Upper lobe of right lung (tissue), 1 donor: ENCODE measurements around the gene ZDHHC14. TPM values are rescaled to one million over a fixed set of nuclear protein-coding genes. Genes with fewer than 3 reads are reported as not detected.

Experiments used
- ATAC-seq: fragments of 200-7000 bp; cut with Tn5 transposase; one replicate; pipeline ENCODE4 v1.9.1; 2020; ENCODE audit warnings: mild to moderate bottlenecking, moderate library complexity
- DNase-seq: peaks from one replicate; pipeline ENCODE4 v3.0.0-alpha.2; 2020
- H3K27ac ChIP-seq: fragments of 200-600 bp; one replicate; pipeline ENCODE4 v1.8.0; 2022
- H3K27me3 ChIP-seq: fragments of 200-600 bp; one replicate; pipeline ENCODE4 v1.8.0; 2022; ENCODE audit warnings: mild to moderate bottlenecking
- H3K36me3 ChIP-seq: fragments of 200-600 bp; one replicate; pipeline ENCODE4 v1.8.0; 2022
- H3K4me1 ChIP-seq: fragments of 200-600 bp; one replicate; pipeline ENCODE4 v1.8.0; 2022
- H3K4me3 ChIP-seq: fragments of 200-600 bp; one replicate; pipeline ENCODE4 v1.8.0; 2022; ENCODE audit warnings: mild to moderate bottlenecking
- H3K9me3 ChIP-seq: fragments of 200-600 bp; one replicate; pipeline ENCODE4 v1.8.0; 2022
- intact Hi-C: fragments of 100-400 bp; cut with DNase I; formaldehyde crosslinking; loops from one replicate; pipeline ENCODE4 v1.11.0; 2022
- total RNA-seq: library from RNA; stranded (reverse); fragmentation: NEBNext Ultra II Directional; extraction: Animal tissue kit (Norgen Biotek cat#: 25700); gene quantifications from one replicate; pipeline ENCODE4 v1.2.1, GENCODE V29; 2021
- TF ChIP-seq, protein P1 (sequence below): fragments of 200-600 bp; IDR thresholded peaks from one replicate; pipeline ENCODE4 v1.8.0; 2022; ENCODE audit warnings: antibody characterized with exemption
- donor health status: DM: no; HTN: yes; CAD: no; lungs with severe emphysema.

Gene ZDHHC14
- total RNA-seq, 1 donor from 2014 or later, result 12.2 TPM

DNA sequence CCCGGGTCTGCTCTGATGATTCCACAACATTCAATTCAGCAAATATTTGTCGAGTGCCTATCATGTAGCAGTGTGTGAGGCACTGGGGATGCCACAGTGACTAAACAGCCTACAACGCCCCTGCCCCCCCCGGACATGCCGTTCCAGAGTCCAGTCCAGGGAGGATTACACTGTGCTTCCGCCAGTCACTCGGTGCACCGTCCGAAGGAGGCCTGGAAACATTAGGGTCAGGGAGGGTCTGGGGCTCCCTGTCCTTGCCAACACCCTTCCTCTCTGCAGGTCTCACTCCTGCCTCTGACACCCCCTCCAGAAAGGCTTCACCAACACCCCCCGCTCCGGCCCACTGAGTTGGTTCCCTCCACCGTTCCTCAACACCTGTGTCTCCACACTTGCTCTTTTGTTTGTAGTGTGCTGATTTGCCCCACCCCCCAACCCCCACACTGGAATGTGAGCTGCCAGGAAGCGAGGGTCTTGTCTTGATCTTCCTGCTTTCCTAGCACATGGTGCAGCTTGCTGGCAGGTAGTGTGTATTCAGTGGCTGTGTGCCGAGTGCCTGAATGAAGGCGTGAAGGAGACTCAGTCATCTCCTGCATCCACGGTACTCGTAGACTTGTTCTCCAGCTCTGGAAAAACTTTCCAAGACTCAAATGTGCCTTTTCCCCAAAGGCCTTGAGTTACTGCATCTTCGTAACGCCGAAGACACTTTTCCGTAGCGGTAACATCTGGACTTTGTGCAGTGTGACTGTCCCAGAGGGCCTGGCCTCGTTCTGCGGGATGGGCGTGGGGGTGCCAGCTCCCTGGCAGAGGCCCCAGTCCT lies 150.4 kb downstream of the ZDHHC14 start:
- no peak overlapping the region for H3K27ac ChIP-seq
- intact Hi-C loops, result no loop called here
- no peaks in the 10 kb centered on the region for H3K9me3 ChIP-seq
- H3K4me3 ChIP-seq, result no peak overlapping the region
- DNase-seq, result no peak
- H3K27me3 ChIP-seq, result no peaks in the 10 kb centered on the region
- H3K4me1 ChIP-seq, result peaks cover 36% of the 10 kb centered on the region
- ATAC-seq, result no peak
- TF ChIP-seq, protein P1, sequence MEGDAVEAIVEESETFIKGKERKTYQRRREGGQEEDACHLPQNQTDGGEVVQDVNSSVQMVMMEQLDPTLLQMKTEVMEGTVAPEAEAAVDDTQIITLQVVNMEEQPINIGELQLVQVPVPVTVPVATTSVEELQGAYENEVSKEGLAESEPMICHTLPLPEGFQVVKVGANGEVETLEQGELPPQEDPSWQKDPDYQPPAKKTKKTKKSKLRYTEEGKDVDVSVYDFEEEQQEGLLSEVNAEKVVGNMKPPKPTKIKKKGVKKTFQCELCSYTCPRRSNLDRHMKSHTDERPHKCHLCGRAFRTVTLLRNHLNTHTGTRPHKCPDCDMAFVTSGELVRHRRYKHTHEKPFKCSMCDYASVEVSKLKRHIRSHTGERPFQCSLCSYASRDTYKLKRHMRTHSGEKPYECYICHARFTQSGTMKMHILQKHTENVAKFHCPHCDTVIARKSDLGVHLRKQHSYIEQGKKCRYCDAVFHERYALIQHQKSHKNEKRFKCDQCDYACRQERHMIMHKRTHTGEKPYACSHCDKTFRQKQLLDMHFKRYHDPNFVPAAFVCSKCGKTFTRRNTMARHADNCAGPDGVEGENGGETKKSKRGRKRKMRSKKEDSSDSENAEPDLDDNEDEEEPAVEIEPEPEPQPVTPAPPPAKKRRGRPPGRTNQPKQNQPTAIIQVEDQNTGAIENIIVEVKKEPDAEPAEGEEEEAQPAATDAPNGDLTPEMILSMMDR, result no peak
- no peaks in the 10 kb centered on the region for H3K36me3 ChIP-seq

DNA sequence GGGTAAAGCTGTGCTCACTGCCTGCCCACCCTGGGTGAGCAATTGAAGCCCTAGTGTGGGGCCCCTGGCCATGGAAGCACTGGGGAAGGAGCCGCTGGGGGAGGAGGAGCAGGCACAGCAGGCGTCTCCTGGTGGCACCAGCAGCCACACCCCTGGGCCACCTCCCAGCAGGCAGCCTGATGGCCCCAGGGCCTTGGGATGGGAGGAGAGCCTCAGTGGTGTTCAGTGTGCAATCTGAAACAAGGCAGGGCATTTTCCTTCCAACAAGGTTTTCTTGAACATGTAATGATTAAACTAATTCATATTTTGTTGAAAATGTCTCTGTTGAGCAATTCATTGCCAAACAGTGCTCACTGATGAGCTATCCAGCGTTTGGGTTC lies 151.0 kb downstream of the ZDHHC14 start:
- intact Hi-C loops, result no loop called here
- H3K27ac ChIP-seq, result no peak overlapping the region
- peaks cover 33% of the 10 kb centered on the region for H3K4me1 ChIP-seq
- DNase-seq, result no peak
- TF ChIP-seq, protein P1, result no peak
- H3K4me3 ChIP-seq, result no peak overlapping the region
- no peak for ATAC-seq
- H3K27me3 ChIP-seq, result no peaks in the 10 kb centered on the region
- H3K9me3 ChIP-seq, result no peaks in the 10 kb centered on the region
- no peaks in the 10 kb centered on the region for H3K36me3 ChIP-seq

DNA sequence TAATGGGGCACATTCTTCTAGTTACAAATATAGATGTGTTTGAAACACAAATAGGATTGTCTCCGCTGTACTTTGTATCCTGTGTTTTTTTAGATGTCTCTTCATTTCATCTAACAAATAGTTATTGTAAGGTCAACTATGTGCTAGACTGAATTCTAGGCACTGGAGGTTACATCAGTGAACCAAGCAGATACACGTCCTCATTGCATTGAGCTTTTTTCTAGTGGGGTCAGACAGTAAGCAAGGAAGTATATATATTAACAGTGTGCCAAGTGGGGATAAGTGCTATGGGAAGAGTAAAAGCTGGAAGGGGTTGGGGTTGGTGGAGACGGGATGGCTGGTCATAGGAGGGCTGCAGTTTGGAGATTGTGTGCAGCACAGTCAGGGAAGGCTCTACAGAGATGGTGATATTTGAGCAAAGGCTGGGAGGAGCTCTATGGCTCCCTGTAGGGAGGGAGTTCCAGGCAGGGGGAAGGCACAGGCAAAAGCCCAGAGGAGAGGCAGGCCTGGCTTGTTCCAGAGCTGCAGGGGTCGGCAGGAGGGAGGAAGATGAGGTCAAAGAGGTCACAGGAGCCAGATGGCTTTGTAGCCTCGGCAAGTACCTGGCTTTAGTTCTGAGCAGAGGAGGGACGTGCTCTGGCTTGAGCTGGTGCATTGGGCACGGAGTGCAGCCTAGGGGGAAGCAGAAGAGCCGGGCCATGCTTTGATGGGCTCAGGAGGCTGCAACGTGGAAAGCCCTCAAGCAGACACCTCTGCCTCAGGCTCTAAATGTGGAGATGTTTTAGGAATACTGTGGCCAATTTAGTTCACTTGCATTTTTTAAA lies 152.3 kb downstream of the ZDHHC14 start:
- H3K9me3 ChIP-seq, result no peaks in the 10 kb centered on the region
- no peaks in the 10 kb centered on the region for H3K27me3 ChIP-seq
- H3K4me3 ChIP-seq, result no peak overlapping the region
- ATAC-seq (peak; percentile 48), DNase-seq (no peak)
- intact Hi-C loops, result no loop called here
- TF ChIP-seq, protein P1, result no peak
- peaks cover 27% of the 10 kb centered on the region for H3K4me1 ChIP-seq
- H3K36me3 ChIP-seq, result no peaks in the 10 kb centered on the region
- H3K27ac ChIP-seq, result no peak overlapping the region

DNA sequence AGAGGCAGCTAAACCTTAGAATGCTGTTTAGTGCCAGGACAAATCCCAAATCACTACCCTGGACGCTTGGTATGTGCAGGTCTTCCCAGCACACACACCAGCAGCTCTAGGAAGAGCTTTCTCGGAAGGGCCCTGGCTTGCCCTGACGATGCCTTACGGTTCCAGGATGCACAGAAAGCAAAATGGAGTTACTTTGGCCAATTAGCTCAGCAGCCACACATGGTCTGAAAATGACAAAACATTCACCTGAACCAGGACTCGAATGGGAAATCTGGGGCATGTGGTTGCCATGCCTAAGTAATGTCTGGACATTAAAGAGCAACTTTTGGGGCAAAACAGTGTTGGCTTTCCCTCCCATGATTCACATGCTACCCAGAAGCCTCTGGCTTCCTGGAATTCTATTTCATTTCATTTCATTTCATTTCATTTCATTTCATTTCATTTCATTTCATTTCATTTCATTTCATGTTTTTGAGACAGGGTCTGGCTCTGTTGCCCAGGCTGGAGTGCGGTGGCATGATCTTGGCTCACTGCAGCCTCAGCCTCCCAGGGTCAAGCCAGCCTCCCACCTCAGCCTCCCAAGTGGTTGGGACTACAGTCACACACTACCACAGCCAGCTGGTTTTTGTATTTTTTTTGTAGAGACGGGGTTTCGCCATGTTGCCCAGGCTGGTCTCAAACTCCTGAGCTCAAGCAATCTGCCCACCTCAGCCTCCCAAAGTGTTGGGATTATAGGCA lies 153.3 kb downstream of the ZDHHC14 start:
- TF ChIP-seq, protein P1, result no peak
- DNase-seq (no peak), ATAC-seq (no peak)
- intact Hi-C loops, result no loop called here
- no peaks in the 10 kb centered on the region for H3K36me3 ChIP-seq
- no peak overlapping the region for H3K27ac ChIP-seq
- no peaks in the 10 kb centered on the region for H3K27me3 ChIP-seq
- H3K9me3 ChIP-seq, result no peaks in the 10 kb centered on the region
- peaks cover 26% of the 10 kb centered on the region for H3K4me1 ChIP-seq
- no peak overlapping the region for H3K4me3 ChIP-seq

DNA sequence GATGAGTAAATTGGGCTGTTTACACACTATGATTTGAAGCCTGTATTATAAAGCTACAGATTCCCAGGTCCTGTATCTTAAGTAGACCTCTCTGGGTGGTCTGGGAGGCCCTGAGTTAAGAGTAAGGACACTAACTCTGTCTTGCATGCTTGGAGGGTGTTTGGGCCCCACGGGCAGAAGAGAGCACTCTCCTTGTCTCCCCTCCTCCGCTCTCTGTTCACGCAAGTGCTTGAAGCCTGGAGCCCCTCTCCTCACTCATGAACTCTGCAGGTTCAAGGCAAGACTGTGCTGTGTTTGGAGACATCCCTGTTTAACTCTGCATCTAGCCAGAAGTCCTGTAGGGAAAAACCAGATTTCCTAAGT lies 154.0 kb downstream of the ZDHHC14 start:
- no peaks in the 10 kb centered on the region for H3K36me3 ChIP-seq
- no peaks in the 10 kb centered on the region for H3K27me3 ChIP-seq
- ATAC-seq (no peak), DNase-seq (no peak)
- no peak overlapping the region for H3K4me3 ChIP-seq
- TF ChIP-seq, protein P1, result no peak
- H3K4me1 ChIP-seq, result peaks cover 26% of the 10 kb centered on the region
- intact Hi-C loops, result no loop called here
- no peaks in the 10 kb centered on the region for H3K9me3 ChIP-seq
- no peak overlapping the region for H3K27ac ChIP-seq
